Measurements from ENCODE around the gene GPR132. TPM values are rescaled to one million over a fixed set of nuclear protein-coding genes. Genes with fewer than 3 reads are reported as not detected.

GPR132 gene
- polyA plus RNA-seq, 1 donor (not counting 4 experiments of a cell fraction or from before 2014, with no cell fraction given) = not detected

GRCh38 chr14:105019861-105020814 lies 45.1 kb downstream of the GPR132 start:
- Histone ChIP-seq H3K4me3 (ENCODE audit: control insufficient read depth in 2 of 3, extremely low read depth in 1 of 3, insufficient read depth in 2 of 3, low read depth in 1 of 3, low read length in 3 of 3) (peak overlapping the region; percentile 68 to 91 (median 90)), H3K36me3 (ENCODE audit: control insufficient read depth in 2 of 2, extremely low read depth in 1 of 2, insufficient read depth in 2 of 2, low read length in 2 of 2) (peaks cover 0 to 18% of the 10 kb centered on the region in 2 experiments), H2AFZ (ENCODE audit: control insufficient read depth, low read length) (no peak overlapping the region), H4K20me1 (ENCODE audit: control insufficient read depth, extremely low read depth, insufficient read depth, low read length) (peaks cover 23% of the 10 kb centered on the region), H3K4me1 (ENCODE audit: control insufficient read depth, extremely low read depth, insufficient read depth, low read length) (peaks cover 72% of the 10 kb centered on the region), H3K27ac (ENCODE audit: control insufficient read depth, insufficient read depth, low read length) (peak overlapping the region; percentile 92), H3K79me2 (ENCODE audit: control insufficient read depth, insufficient read depth, low read length) (peaks cover 65% of the 10 kb centered on the region), H3K4me2 (ENCODE audit: control insufficient read depth, extremely low read depth, insufficient read depth, low read depth, low read length) (peak overlapping the region; percentile 100), H3K9me1 (ENCODE audit: control insufficient read depth, extremely low read depth, insufficient read depth, low read length) (peaks cover 6% of the 10 kb centered on the region), H3K9me3 (ENCODE audit: control insufficient read depth, low read depth, low read length) (no peaks in the 10 kb centered on the region), H3K27me3 (ENCODE audit: control insufficient read depth, extremely low read depth, insufficient read depth, low read length) (no peaks in the 10 kb centered on the region), H3K9ac (ENCODE audit: control insufficient read depth, extremely low read depth, insufficient read depth, low read length) (peak overlapping the region; percentile 94)
- no peak for DNase-seq (ENCODE audit: low read depth, low spot score)
- FAIRE-seq = no peak
- dilution Hi-C loops (cut with MboI; ENCODE audit: extremely low pct_ligation_motif_present, low sequenced_read_pairs) = no loop called here
- TF ChIP-seq CTCF (optimal IDR thresholded peaks at IDR 0.05 in 1 of 3, IDR thresholded peaks at IDR 0.05 in 1 of 3, conservative IDR thresholded peaks at IDR 0.05 in 1 of 3; ENCODE audit: extremely low read depth in 1 of 3, insufficient read depth in 2 of 3, low read length in 3 of 3) = no peak

GRCh38 chr14:105018414-105018813 lies 46.8 kb downstream of the GPR132 start:
- peaks cover 0 to 18% of the 10 kb centered on the region in 2 experiments for H3K36me3 ChIP-seq (ENCODE audit: control insufficient read depth in 2 of 2, extremely low read depth in 1 of 2, insufficient read depth in 2 of 2, low read length in 2 of 2)
- peak overlapping the region; percentile 25 for H3K27ac ChIP-seq (ENCODE audit: control insufficient read depth, insufficient read depth, low read length)
- H3K4me2 ChIP-seq (ENCODE audit: control insufficient read depth, extremely low read depth, insufficient read depth, low read depth, low read length) = peak overlapping the region; percentile 100
- H4K20me1 ChIP-seq (ENCODE audit: control insufficient read depth, extremely low read depth, insufficient read depth, low read length) = peaks cover 39% of the 10 kb centered on the region
- peak overlapping the region; percentile 39 for H3K9ac ChIP-seq (ENCODE audit: control insufficient read depth, extremely low read depth, insufficient read depth, low read length)
- TF ChIP-seq CTCF (optimal IDR thresholded peaks at IDR 0.05 in 1 of 3, IDR thresholded peaks at IDR 0.05 in 1 of 3, conservative IDR thresholded peaks at IDR 0.05 in 1 of 3; ENCODE audit: extremely low read depth in 1 of 3, insufficient read depth in 2 of 3, low read length in 3 of 3) = no peak
- DNase-seq (ENCODE audit: low read depth, low spot score) (no peak), FAIRE-seq (no peak)
- dilution Hi-C loops (cut with MboI; ENCODE audit: extremely low pct_ligation_motif_present, low sequenced_read_pairs) = no loop called here
- H3K4me3 ChIP-seq (ENCODE audit: control insufficient read depth in 2 of 3, extremely low read depth in 1 of 3, insufficient read depth in 2 of 3, low read depth in 1 of 3, low read length in 3 of 3) = peak overlapping the region in 2 of 3 experiments; percentile 36 to 59
- no peaks in the 10 kb centered on the region for H3K9me3 ChIP-seq (ENCODE audit: control insufficient read depth, low read depth, low read length)
- H3K9me1 ChIP-seq (ENCODE audit: control insufficient read depth, extremely low read depth, insufficient read depth, low read length) = peaks cover 6% of the 10 kb centered on the region
- H3K79me2 ChIP-seq (ENCODE audit: control insufficient read depth, insufficient read depth, low read length) = peaks cover 82% of the 10 kb centered on the region
- H2AFZ ChIP-seq (ENCODE audit: control insufficient read depth, low read length) = no peak overlapping the region
- H3K4me1 ChIP-seq (ENCODE audit: control insufficient read depth, extremely low read depth, insufficient read depth, low read length) = peaks cover 71% of the 10 kb centered on the region
- no peaks in the 10 kb centered on the region for H3K27me3 ChIP-seq (ENCODE audit: control insufficient read depth, extremely low read depth, insufficient read depth, low read length)
